ENCODE data around the gene GPR15.

The GPR15 gene

GRCh38 chr3:98573181-98573728 lies 41.5 kb downstream of the GPR15 start:
- Histone ChIP-seq H3K36me3 (ENCODE audit: insufficient read depth, low read length) (no peaks in the 10 kb centered on the region), H3K4me3 (ENCODE audit: low read depth, low read length) (no peak overlapping the region), H3K79me2 (ENCODE audit: control insufficient read depth, insufficient read depth, low read length, unreplicated experiment) (no peaks in the 10 kb centered on the region), H3K27ac (ENCODE audit: low read depth, low read length) (no peak overlapping the region), H3K4me1 (ENCODE audit: control insufficient read depth, insufficient read depth, low read length, unreplicated experiment) (peaks cover 12% of the 10 kb centered on the region), H2AFZ (ENCODE audit: low read length, unreplicated experiment) (peak overlapping the region; percentile 67), H3K27me3 (ENCODE audit: insufficient read depth, low read length) (no peaks in the 10 kb centered on the region)

GRCh38 chr3:98574132-98574531 lies 42.4 kb downstream of the GPR15 start:
- H3K36me3 ChIP-seq (ENCODE audit: insufficient read depth, low read length) = no peaks in the 10 kb centered on the region
- no peak overlapping the region for H3K4me3 ChIP-seq (ENCODE audit: low read depth, low read length)
- no peak overlapping the region for H2AFZ ChIP-seq (ENCODE audit: low read length, unreplicated experiment)
- no peak overlapping the region for H3K27ac ChIP-seq (ENCODE audit: low read depth, low read length)
- no peaks in the 10 kb centered on the region for H3K27me3 ChIP-seq (ENCODE audit: insufficient read depth, low read length)
- no peaks in the 10 kb centered on the region for H3K79me2 ChIP-seq (ENCODE audit: control insufficient read depth, insufficient read depth, low read length, unreplicated experiment)
- H3K4me1 ChIP-seq (ENCODE audit: control insufficient read depth, insufficient read depth, low read length, unreplicated experiment) = peaks cover 12% of the 10 kb centered on the region

GRCh38 chr3:98577178-98577895 lies 45.6 kb downstream of the GPR15 start:
- H3K36me3 ChIP-seq (ENCODE audit: insufficient read depth, low read length) = 0 out of 2 replicates have a peak, but pooled peaks cover 10% of the 10 kb centered on the region
- H3K4me1 ChIP-seq (ENCODE audit: control insufficient read depth, insufficient read depth, low read length, unreplicated experiment) = peaks cover 12% of the 10 kb centered on the region
- H3K4me3 ChIP-seq (ENCODE audit: low read depth, low read length) = no peak overlapping the region
- H3K27ac ChIP-seq (ENCODE audit: low read depth, low read length) = no peak overlapping the region
- H3K27me3 ChIP-seq (ENCODE audit: insufficient read depth, low read length) = no peaks in the 10 kb centered on the region
- H2AFZ ChIP-seq (ENCODE audit: low read length, unreplicated experiment) = no peak overlapping the region
- no peaks in the 10 kb centered on the region for H3K79me2 ChIP-seq (ENCODE audit: control insufficient read depth, insufficient read depth, low read length, unreplicated experiment)

- Histone ChIP-seq H3K4me3 (ENCODE audit: low read depth, low read length) (no peak overlapping the region), H3K27ac (ENCODE audit: low read depth, low read length) (no peak overlapping the region), H3K4me1 (ENCODE audit: control insufficient read depth, insufficient read depth, low read length, unreplicated experiment) (peaks cover 17% of the 10 kb centered on the region), H3K27me3 (ENCODE audit: insufficient read depth, low read length) (no peaks in the 10 kb centered on the region), H3K36me3 (ENCODE audit: insufficient read depth, low read length) (peaks cover 15% of the 10 kb centered on the region), H2AFZ (ENCODE audit: low read length, unreplicated experiment) (no peak overlapping the region), H3K79me2 (ENCODE audit: control insufficient read depth, insufficient read depth, low read length, unreplicated experiment) (no peaks in the 10 kb centered on the region)
These were observed 48.9 kb downstream of the GPR15 start for GRCh38 chr3:98580401-98581386.

- Histone ChIP-seq H3K27ac (ENCODE audit: low read depth, low read length) (no peak overlapping the region), H3K79me2 (ENCODE audit: control insufficient read depth, insufficient read depth, low read length, unreplicated experiment) (no peaks in the 10 kb centered on the region), H3K4me3 (ENCODE audit: low read depth, low read length) (no peak overlapping the region), H3K4me1 (ENCODE audit: control insufficient read depth, insufficient read depth, low read length, unreplicated experiment) (peaks cover 18% of the 10 kb centered on the region), H3K36me3 (ENCODE audit: insufficient read depth, low read length) (peaks cover 18% of the 10 kb centered on the region), H2AFZ (ENCODE audit: low read length, unreplicated experiment) (no peak overlapping the region), H3K27me3 (ENCODE audit: insufficient read depth, low read length) (no peaks in the 10 kb centered on the region)
These were observed 49.7 kb downstream of the GPR15 start for GRCh38 chr3:98581474-98581873.

DNA sequence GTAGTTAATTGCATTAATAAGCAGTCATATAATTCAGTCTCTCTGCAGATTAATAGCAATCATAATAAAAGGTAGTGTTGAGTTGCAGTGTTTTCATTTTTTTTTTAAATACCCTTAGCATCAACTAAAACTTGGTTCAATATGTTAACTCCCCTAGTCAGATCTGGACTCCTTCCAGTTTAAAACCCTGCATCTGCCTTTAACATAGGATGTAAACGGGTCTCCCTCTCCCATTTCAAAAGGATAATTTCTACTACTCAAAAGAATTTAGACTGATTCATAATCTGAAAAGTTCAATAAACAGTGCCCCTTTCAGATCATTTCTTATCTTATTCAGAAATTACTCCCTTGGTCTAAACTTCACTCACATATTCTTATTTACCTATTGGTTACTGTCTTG lies 50.3 kb downstream of the GPR15 start:
- H2AFZ ChIP-seq (ENCODE audit: low read length, unreplicated experiment) = no peak overlapping the region
- peaks cover 16% of the 10 kb centered on the region for H3K4me1 ChIP-seq (ENCODE audit: control insufficient read depth, insufficient read depth, low read length, unreplicated experiment)
- H3K79me2 ChIP-seq (ENCODE audit: control insufficient read depth, insufficient read depth, low read length, unreplicated experiment) = no peaks in the 10 kb centered on the region
- H3K36me3 ChIP-seq (ENCODE audit: insufficient read depth, low read length) = peaks cover 18% of the 10 kb centered on the region
- H3K4me3 ChIP-seq (ENCODE audit: low read depth, low read length) = no peak overlapping the region
- no peak overlapping the region for H3K27ac ChIP-seq (ENCODE audit: low read depth, low read length)
- no peaks in the 10 kb centered on the region for H3K27me3 ChIP-seq (ENCODE audit: insufficient read depth, low read length)

- Histone ChIP-seq H3K4me3 (ENCODE audit: low read depth, low read length) (no peak overlapping the region), H3K79me2 (ENCODE audit: control insufficient read depth, insufficient read depth, low read length, unreplicated experiment) (no peaks in the 10 kb centered on the region), H3K27me3 (ENCODE audit: insufficient read depth, low read length) (no peaks in the 10 kb centered on the region), H3K27ac (ENCODE audit: low read depth, low read length) (no peak overlapping the region), H3K4me1 (ENCODE audit: control insufficient read depth, insufficient read depth, low read length, unreplicated experiment) (peaks cover 6% of the 10 kb centered on the region), H3K36me3 (ENCODE audit: insufficient read depth, low read length) (peaks cover 18% of the 10 kb centered on the region), H2AFZ (ENCODE audit: low read length, unreplicated experiment) (no peak overlapping the region)
These were observed 52.0 kb downstream of the GPR15 start for GRCh38 chr3:98583766-98584165.

Measured in ACC112 (cell line).